Adrenal gland (tissue), 5 donors: Measurements from ENCODE around the gene CDH12.

ENCODE experiments used
- POLR2A ChIP-seq, 2 donors: fragments of 450-650 bp; IDR thresholded peaks; one replicate each; pipeline ENCODE4 v1.6.1; 2017; ENCODE audit warnings: antibody characterized with exemption in 2 of 2, mild to moderate bottlenecking in 2 of 2, moderate library complexity in 1 of 2
- TF ChIP-seq, protein P1 (sequence below), 6 experiments: fragments of 450-650 bp in 4 of 6; fragments of 200-600 bp in 2 of 6; sonication (generic) in 1 of 6; IDR thresholded peaks; 1 replicate in 5 of 6; 2 replicates in 1 of 6; pipeline versions ENCODE4 v1.5.1 to v1.8.0; 2016 to 2021; ENCODE audit warnings: antibody characterized with exemption in 6 of 6, mild to moderate bottlenecking in 2 of 6, moderate library complexity in 1 of 6
- donor health status: DM: no; HTN: no; CAD: no.

DNA sequence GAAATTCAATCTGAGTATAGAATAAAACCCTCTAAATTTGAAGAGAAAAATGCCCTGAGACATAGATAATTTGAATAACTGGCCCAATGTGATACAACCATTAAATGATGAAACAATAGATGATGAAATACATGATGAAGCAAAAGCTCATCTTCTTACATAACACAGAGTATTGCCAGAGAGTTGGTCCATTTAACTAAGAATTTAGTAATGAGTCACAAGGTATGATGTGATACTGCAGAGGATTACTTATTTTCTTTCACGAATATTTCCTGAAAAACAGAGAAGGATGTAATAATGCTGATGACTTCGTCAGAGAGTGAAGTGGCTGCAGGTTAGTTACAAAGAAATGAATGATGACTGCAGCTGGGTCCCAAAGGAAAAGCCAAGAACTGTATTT, 379.3 kb downstream of the CDH12 start:
- TF ChIP-seq, protein P1, sequence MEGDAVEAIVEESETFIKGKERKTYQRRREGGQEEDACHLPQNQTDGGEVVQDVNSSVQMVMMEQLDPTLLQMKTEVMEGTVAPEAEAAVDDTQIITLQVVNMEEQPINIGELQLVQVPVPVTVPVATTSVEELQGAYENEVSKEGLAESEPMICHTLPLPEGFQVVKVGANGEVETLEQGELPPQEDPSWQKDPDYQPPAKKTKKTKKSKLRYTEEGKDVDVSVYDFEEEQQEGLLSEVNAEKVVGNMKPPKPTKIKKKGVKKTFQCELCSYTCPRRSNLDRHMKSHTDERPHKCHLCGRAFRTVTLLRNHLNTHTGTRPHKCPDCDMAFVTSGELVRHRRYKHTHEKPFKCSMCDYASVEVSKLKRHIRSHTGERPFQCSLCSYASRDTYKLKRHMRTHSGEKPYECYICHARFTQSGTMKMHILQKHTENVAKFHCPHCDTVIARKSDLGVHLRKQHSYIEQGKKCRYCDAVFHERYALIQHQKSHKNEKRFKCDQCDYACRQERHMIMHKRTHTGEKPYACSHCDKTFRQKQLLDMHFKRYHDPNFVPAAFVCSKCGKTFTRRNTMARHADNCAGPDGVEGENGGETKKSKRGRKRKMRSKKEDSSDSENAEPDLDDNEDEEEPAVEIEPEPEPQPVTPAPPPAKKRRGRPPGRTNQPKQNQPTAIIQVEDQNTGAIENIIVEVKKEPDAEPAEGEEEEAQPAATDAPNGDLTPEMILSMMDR (IDR thresholded peaks at IDR 0.05) = no peak
- no peak for TF ChIP-seq POLR2A (IDR thresholded peaks at IDR 0.05)
